ENCODE results near the gene ETNK2.
"Not testable (repeated sequence)": the region's sequence is repeated elsewhere in the genome, so short reads cannot be mapped to it uniquely, and the experiment has no call there.

Gene ETNK2

DNA sequence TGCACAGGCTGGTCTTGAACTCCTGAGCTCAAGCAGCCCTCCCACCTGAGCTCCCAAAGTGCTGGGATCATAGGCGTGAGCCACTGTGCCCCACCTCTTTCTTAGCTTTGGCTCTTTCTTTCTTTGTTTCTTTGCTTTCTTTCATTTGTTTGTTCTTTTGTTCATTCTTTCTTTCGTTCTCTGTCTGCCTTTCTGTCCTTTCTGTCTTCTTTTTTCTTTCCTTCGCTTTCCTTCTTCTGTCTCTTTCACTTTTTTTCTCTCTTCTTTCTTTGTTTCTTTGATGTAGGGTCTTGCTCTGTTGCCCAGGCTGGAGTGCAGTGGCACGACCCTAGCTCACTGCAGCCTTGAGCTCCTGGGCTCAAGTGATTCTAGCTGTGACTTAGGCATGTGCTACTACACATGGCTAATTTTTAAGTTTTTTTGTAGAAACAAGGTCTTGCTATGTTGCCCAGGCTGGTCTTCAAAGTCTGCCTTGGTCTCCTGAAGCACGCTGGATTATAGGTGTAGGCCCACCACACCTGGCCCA lies 60.0 kb downstream of the ETNK2 start:
- DNase-seq (ENCODE audit: extremely low spot score): no peak
- CTCF ChIA-PET: no interaction called here
- TF ChIP-seq LEF1 (IDR thresholded peaks at IDR 0.05; ENCODE audit: borderline replicate concordance) (no peak), FOXA1 (IDR thresholded peaks at IDR 0.05) (no peak), ELF4 (IDR thresholded peaks at IDR 0.05) (no peak), CTBP1 (IDR thresholded peaks at IDR 0.05; ENCODE audit: borderline replicate concordance) (no peak), ZNF384 (IDR thresholded peaks at IDR 0.05) (no peak), HDGF (IDR thresholded peaks at IDR 0.05; ENCODE audit: borderline replicate concordance) (no peak), ARNT (IDR thresholded peaks at IDR 0.05) (no peak)
- TF ChIP-seq, protein P1, sequence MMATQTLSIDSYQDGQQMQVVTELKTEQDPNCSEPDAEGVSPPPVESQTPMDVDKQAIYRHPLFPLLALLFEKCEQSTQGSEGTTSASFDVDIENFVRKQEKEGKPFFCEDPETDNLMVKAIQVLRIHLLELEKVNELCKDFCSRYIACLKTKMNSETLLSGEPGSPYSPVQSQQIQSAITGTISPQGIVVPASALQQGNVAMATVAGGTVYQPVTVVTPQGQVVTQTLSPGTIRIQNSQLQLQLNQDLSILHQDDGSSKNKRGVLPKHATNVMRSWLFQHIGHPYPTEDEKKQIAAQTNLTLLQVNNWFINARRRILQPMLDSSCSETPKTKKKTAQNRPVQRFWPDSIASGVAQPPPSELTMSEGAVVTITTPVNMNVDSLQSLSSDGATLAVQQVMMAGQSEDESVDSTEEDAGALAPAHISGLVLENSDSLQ (IDR thresholded peaks at IDR 0.05): no peak
- POLR2A ChIA-PET: no interaction called here

DNA sequence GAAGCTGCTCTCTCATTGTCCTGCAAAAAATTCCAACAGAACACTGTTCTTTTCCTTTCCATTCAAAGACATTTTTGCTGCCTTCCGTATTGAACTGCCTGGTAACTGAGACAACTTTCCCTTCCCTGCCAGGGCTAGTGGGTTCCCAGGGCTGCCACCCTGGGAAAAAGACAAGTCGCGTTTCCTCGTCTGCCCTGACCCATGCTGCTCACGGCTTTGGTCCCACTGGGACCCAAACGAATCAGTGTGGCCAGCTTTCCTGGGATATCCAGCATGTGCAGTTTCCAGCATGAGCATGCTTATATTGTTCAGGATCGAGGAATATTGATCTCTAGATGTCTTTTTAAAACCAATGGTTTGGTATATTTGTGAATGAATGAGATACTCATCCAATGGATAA lies 60.8 kb downstream of the ETNK2 start:
- TF ChIP-seq FOXK2 (IDR thresholded peaks at IDR 0.05) (no peak), ZNF384 (IDR thresholded peaks at IDR 0.05) (no peak), ARNT (IDR thresholded peaks at IDR 0.05) (no peak), SP1 (IDR thresholded peaks at IDR 0.05) (no peak), SUZ12 (IDR thresholded peaks at IDR 0.05) (no peak), CTBP1 (IDR thresholded peaks at IDR 0.05; ENCODE audit: borderline replicate concordance) (no peak), NFRKB (IDR thresholded peaks at IDR 0.05) (no peak)
- no peak for DNase-seq (ENCODE audit: extremely low spot score)
- ChIA-PET CTCF (no interaction called here), POLR2A (no interaction called here)

DNA sequence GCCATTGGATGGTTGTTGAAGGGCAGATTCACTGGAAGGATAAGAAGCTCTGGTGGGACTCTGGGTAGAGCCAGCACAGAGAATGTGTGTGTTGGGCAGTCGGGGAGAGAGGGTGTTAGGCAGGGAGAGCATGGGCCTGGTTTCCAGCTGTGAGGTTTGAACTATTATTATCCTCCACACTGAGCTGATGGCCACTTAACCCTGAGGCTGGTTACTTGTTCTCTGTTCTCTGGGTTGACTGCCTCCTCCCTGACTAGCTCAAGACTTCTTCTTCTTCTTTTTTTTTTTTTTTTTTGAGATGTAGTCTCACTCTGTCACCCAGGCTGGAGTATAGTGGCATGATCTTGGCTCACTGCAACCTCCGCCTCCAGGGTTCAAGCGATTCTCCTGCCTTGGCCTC lies 61.7 kb downstream of the ETNK2 start:
- DNase-seq (ENCODE audit: extremely low spot score); POLR2A ChIA-PET; CTCF ChIA-PET: not testable (repeated sequence)

DNA sequence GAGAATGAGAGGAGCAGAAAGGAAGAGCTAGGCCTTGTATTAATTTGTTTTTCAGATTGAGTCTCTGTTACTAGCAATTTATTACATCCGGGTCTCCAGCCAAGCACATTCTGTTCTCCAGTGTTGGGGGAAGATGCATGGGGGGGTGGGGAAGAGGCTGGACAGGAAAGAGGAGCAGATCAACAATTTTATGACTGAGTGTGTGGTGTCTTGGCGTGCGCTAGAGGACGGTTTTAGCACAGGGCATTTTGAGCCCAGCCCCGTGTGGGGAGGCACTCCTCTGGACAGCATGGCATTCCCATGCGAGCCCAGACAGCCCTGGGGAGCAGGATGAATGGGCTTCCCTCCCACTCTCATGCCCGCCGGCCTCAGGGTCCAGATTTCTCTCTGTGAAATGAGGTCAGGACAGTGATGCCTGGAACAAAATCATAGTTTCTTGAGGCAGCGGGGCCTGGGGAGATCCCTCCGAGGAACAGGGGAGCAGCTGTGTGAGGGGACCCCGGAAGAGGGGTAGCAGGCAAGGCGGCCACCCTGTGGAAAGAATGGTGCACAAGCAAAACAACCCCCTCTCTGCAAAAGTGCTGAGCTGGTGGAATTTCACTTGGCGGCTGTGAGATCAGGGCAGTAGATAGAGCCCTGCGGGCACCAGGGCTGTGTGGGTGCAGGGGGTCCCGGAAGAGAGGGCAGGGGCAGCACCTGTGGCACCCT lies 62.6 kb downstream of the ETNK2 start:
- DNase-seq (ENCODE audit: extremely low spot score): no peak
- TF ChIP-seq NFRKB (IDR thresholded peaks at IDR 0.05) (no peak), ZNF384 (IDR thresholded peaks at IDR 0.05) (no peak), CTBP1 (IDR thresholded peaks at IDR 0.05; ENCODE audit: borderline replicate concordance) (no peak), FOXM1 (IDR thresholded peaks at IDR 0.05; ENCODE audit: borderline replicate concordance) (no peak), HDGF (IDR thresholded peaks at IDR 0.05; ENCODE audit: borderline replicate concordance) (no peak), ELF4 (IDR thresholded peaks at IDR 0.05) (no peak), L3MBTL2 (conservative IDR thresholded peaks at IDR 0.05) (no peak), SUZ12 (IDR thresholded peaks at IDR 0.05) (no peak), SP1 (IDR thresholded peaks at IDR 0.05) (no peak), BHLHE40 (IDR thresholded peaks at IDR 0.05; ENCODE audit: borderline replicate concordance) (no peak), TARDBP (IDR thresholded peaks at IDR 0.05) (no peak), ARNT (IDR thresholded peaks at IDR 0.05) (no peak), FOXK2 (IDR thresholded peaks at IDR 0.05) (no peak), FOXA1 (IDR thresholded peaks at IDR 0.05) (no peak), LEF1 (IDR thresholded peaks at IDR 0.05; ENCODE audit: borderline replicate concordance) (no peak)
- TF ChIP-seq, protein P1 (IDR thresholded peaks at IDR 0.05): no peak
- POLR2A ChIA-PET: no interaction called here
- CTCF ChIA-PET: no interaction called here

DNA sequence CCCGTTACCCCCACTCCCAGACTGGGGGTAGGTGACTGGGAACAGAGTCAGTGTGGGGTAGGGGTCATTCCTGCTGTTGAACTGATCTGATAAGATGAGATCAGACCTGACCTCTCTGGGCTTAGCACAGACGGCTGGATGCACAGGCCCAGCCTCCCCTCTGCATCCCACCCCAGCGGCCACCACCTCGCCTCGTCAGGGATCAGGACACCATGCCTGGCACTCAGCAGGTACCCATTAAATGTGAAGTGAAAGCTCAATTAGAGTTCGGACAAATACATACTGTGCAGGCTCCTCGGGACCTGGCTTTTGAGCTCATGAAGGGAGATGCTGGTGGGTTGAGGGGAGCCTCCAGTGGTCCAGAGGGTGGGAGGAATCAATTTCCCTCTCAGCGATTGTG lies 63.2 kb downstream of the ETNK2 start:
- DNase-seq (ENCODE audit: extremely low spot score): no peak
- TF ChIP-seq SP1 (IDR thresholded peaks at IDR 0.05) (no peak), L3MBTL2 (conservative IDR thresholded peaks at IDR 0.05) (no peak), ELF4 (IDR thresholded peaks at IDR 0.05) (no peak), FOXK2 (IDR thresholded peaks at IDR 0.05) (no peak), ZNF384 (IDR thresholded peaks at IDR 0.05) (no peak), NFRKB (IDR thresholded peaks at IDR 0.05) (no peak), BHLHE40 (IDR thresholded peaks at IDR 0.05; ENCODE audit: borderline replicate concordance) (no peak), FOXA1 (IDR thresholded peaks at IDR 0.05) (no peak), TARDBP (IDR thresholded peaks at IDR 0.05) (no peak), FOXM1 (IDR thresholded peaks at IDR 0.05; ENCODE audit: borderline replicate concordance) (no peak), LEF1 (IDR thresholded peaks at IDR 0.05; ENCODE audit: borderline replicate concordance) (no peak), SUZ12 (IDR thresholded peaks at IDR 0.05) (no peak), CTBP1 (IDR thresholded peaks at IDR 0.05; ENCODE audit: borderline replicate concordance) (no peak), HDGF (IDR thresholded peaks at IDR 0.05; ENCODE audit: borderline replicate concordance) (no peak), ARNT (IDR thresholded peaks at IDR 0.05) (no peak)
- TF ChIP-seq, protein P1 (IDR thresholded peaks at IDR 0.05): no peak
- POLR2A ChIA-PET: no interaction called here
- CTCF ChIA-PET: no interaction called here

DNA sequence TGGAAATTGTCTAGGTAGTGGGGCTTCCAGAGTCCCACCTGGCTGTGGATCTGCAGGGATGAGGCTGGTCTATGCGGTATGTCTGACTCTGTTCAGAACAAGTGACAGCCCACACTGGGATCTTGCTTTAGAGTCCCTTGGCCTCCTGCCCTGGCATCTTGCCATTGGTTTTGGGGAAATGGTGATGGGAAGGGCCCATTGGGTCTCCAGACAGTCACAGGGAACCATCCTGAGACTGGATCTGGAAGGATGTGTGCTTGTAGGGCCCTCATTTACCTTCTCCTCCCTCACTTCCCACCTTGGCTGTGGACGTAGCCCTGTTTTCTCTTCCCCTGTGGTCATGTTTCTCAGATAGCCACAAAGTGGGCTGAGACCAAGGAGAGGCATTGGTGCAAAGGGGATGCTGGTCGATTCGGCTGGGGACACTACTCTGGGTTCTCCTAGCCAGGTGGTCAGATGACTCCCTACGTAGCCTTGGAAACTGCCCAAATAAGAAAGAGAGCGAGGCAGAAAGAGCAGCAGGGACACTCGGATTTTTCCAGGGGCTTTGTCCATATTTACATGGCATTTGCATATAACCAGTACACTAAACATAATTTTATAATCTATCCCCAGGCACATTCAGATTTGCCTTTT lies 63.8 kb downstream of the ETNK2 start:
- POLR2A ChIA-PET: no interaction called here
- no peak for TF ChIP-seq FOXK2 (IDR thresholded peaks at IDR 0.05)
- no peak for TF ChIP-seq BHLHE40 (IDR thresholded peaks at IDR 0.05; ENCODE audit: borderline replicate concordance)
- no peak for TF ChIP-seq SP1 (IDR thresholded peaks at IDR 0.05)
- TF ChIP-seq, protein P1 (IDR thresholded peaks at IDR 0.05): no peak
- no peak for TF ChIP-seq TARDBP (IDR thresholded peaks at IDR 0.05)
- TF ChIP-seq FOXA1 (IDR thresholded peaks at IDR 0.05): no peak
- CTCF ChIA-PET: no interaction called here
- no peak for DNase-seq (ENCODE audit: extremely low spot score)

Measured in HEK293T (cell line).